HG03196 (cell line): ENCODE measurements around the gene MIGA1.
"Not testable (repeated sequence)": the region's sequence is repeated elsewhere in the genome, so short reads cannot be mapped to it uniquely, and the experiment has no call there.

Experiments
- ATAC-seq: cut with Tn5 transposase; IDR thresholded peaks from one replicate; pipeline ENCODE4 v1.9.1; 2021; ENCODE audit not compliant: unreplicated experiment

MIGA1 gene

GRCh38 chr1:77779529-77780281 lies at the start of gene MIGA1:
TSS of gene MIGA1 (plus strand) at chr1:77779649. CDS start at chr1:77783253, 3,604 bp downstream.
- peak; percentile 96 for ATAC-seq

GRCh38 chr1:77732090-77732489 lies 47.4 kb upstream of the MIGA1 start:
- ATAC-seq, result no peak

- no peak for ATAC-seq
These were observed 40.2 kb upstream of the MIGA1 start for GRCh38 chr1:77739235-77739634.

GRCh38 chr1:77741316-77741715 lies 38.1 kb upstream of the MIGA1 start:
- no peak for ATAC-seq

- ATAC-seq, result no peak
These were observed 37.4 kb upstream of the MIGA1 start for GRCh38 chr1:77742011-77742555.

- no peak for ATAC-seq
These were observed 34.9 kb upstream of the MIGA1 start for GRCh38 chr1:77744576-77744975.

GRCh38 chr1:77749489-77749888 lies 30.0 kb upstream of the MIGA1 start:
- not testable (repeated sequence) for ATAC-seq

GRCh38 chr1:77756052-77756754 lies 23.2 kb upstream of the MIGA1 start:
- no peak for ATAC-seq

- ATAC-seq, result no peak
These were observed 22.3 kb upstream of the MIGA1 start for GRCh38 chr1:77757066-77757584.

GRCh38 chr1:77757603-77758002 lies 21.8 kb upstream of the MIGA1 start:
- ATAC-seq, result no peak

GRCh38 chr1:77759071-77760028 lies 20.1 kb upstream of the MIGA1 start, which contains the start of gene USP33:
TSS of gene USP33 (minus strand) at chr1:77759852. CDS start at chr1:77741697, 18,155 bp downstream.
- peak; percentile 97 for ATAC-seq

GRCh38 chr1:77762072-77762476 lies 17.4 kb upstream of the MIGA1 start:
- no peak for ATAC-seq

- ATAC-seq, result no peak
These were observed 11.4 kb upstream of the MIGA1 start for GRCh38 chr1:77768006-77768405.

GRCh38 chr1:77776007-77776700 lies 3.3 kb upstream of the MIGA1 start:
- no peak for ATAC-seq

GRCh38 chr1:77781683-77782082 lies 2.2 kb downstream of the MIGA1 start:
- no peak for ATAC-seq

- ATAC-seq, result no peak
These were observed 3.7 kb downstream of the MIGA1 start for GRCh38 chr1:77783141-77783540.

- not testable (repeated sequence) for ATAC-seq
These were observed 6.8 kb downstream of the MIGA1 start for GRCh38 chr1:77786093-77786741.

GRCh38 chr1:77794550-77794949 lies 15.1 kb downstream of the MIGA1 start:
- ATAC-seq, result no peak

- ATAC-seq, result no peak
These were observed 17.4 kb downstream of the MIGA1 start for GRCh38 chr1:77796695-77797405.
